ENCODE data around the gene TBC1D4. TPM values are rescaled to one million over a fixed set of nuclear protein-coding genes. Genes with fewer than 3 reads are reported as not detected.

Gene TBC1D4
- polyA plus RNA-seq, 4 donors: 16.2 to 62.7 (median 56.0) TPM

GRCh38 chr13:75489502-75490263 lies 7.7 kb upstream of the TBC1D4 start:
- no peak for DNase-seq (ENCODE audit: low read depth in 4 of 4, low spot score in 3 of 4)

GRCh38 chr13:75486146-75487062 lies 4.4 kb upstream of the TBC1D4 start:
- no peak for DNase-seq (ENCODE audit: low read depth in 4 of 4, low spot score in 3 of 4)

DNA sequence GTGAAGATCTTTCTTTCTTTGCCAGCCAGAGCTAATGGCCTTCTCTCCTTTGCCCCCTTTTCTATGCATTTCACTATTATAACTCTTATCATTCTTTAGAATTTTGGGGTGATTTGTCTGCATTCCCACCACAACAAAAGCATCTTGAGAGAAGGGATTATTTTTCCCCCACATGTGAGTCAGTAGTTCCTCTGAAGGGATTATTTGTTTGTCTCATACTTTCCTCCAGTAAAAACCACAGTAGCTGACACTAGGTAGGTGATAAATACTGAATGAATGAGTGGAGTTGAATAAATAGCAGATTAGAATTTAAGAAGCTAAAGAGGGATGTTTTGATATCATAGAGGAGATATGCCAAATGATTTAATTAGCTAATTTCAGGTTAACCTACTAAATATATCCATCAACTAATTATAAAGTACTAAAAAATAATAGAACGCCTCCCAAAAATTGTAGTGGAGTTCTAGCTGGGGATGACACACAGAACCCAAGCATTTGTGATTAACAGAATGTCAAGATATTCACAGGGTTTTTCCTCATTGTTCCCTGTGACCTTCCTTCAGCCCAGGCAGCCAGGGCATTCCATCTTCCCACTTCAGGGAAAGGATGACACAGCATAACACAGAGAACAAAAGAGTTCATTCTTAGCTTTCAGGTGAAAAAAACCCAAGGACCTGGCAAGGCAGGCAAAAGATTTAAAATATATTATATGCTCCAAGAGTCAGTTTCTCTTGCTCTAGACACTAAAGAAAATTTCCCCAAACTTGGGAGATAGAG lies 3.5 kb upstream of the TBC1D4 start:
- DNase-seq (ENCODE audit: low read depth in 4 of 4, low spot score in 3 of 4): no peak

DNA sequence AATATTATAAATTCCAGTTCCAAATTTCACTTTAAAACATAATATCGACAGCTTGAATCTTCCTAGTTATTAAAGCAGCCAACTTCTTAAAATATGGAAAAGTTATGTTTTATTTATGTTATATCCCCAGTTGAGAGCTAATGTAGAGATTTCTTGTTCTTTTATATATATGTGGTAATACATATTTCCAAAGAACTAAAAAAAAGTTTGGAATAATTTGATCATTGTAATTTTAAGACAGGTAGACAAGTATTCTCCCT lies 781 bp upstream of the TBC1D4 start:
- DNase-seq (ENCODE audit: low read depth in 4 of 4, low spot score in 3 of 4): no peak

GRCh38 chr13:75481176-75482069 lies 546 bp downstream of the TBC1D4 start:
- DNase-seq (ENCODE audit: low read depth in 4 of 4, low spot score in 3 of 4): peak in 3 of 4 donors; percentile 14 to 33 (median 23)

- DNase-seq (ENCODE audit: low read depth in 4 of 4, low spot score in 3 of 4): peak in 3 of 4 donors; percentile 56 to 69 (median 61)
Observed at GRCh38 chr13:75480671-75481175, 1.2 kb downstream of the TBC1D4 start.

GRCh38 chr13:75479102-75479740 lies 2.7 kb downstream of the TBC1D4 start:
- DNase-seq (ENCODE audit: low read depth in 4 of 4, low spot score in 3 of 4): no peak

GRCh38 chr13:75478659-75479058 lies 3.3 kb downstream of the TBC1D4 start:
- DNase-seq (ENCODE audit: low read depth in 4 of 4, low spot score in 3 of 4): no peak

GRCh38 chr13:75474956-75475355 lies 7.0 kb downstream of the TBC1D4 start:
- DNase-seq (ENCODE audit: low read depth in 4 of 4, low spot score in 3 of 4): no peak

DNA sequence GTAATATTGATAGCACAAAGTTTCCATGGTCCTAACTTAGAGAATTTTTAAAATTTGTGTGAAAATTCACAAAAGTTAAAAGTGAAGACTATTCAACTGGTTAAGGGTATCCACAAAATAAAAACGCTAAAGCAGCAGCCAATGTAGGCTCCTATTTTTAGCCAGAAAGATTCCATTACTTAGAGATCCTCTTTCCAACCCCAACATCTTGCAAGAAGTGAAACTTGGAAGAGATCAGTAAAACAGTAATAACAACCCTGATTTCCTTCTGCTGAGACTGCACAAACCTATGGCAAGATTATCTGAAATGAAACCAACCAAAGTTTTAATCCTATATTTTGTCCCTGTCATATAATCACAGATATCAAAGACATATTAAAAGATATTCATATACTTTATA lies 8.5 kb downstream of the TBC1D4 start:
- DNase-seq (ENCODE audit: low read depth in 4 of 4, low spot score in 3 of 4): no peak

- no peak for DNase-seq (ENCODE audit: low read depth in 4 of 4, low spot score in 3 of 4)
Observed at GRCh38 chr13:75470676-75471075, 11.3 kb downstream of the TBC1D4 start.

GRCh38 chr13:75469047-75469446 lies 12.9 kb downstream of the TBC1D4 start:
- DNase-seq (ENCODE audit: low read depth in 4 of 4, low spot score in 3 of 4): no peak

DNA sequence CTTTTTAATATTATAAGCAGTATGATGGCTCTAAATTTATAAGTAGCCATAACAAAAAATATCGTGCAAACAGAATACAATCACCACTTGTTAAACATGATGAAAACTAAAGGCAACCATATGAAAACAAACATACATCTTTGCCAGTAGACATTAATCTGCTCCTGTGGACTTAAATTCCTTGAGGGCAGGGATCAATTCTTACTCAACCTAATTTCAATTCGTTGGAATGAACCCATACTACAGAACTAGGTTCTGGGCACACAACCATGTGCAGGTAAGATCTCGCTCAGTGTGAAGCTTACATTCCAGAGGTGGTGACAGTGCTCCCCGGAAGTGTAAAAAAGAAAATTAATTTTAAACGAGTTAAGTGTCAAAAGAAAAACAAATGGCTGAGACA lies 13.4 kb downstream of the TBC1D4 start:
- DNase-seq (ENCODE audit: low read depth in 4 of 4, low spot score in 3 of 4): no peak

DNA sequence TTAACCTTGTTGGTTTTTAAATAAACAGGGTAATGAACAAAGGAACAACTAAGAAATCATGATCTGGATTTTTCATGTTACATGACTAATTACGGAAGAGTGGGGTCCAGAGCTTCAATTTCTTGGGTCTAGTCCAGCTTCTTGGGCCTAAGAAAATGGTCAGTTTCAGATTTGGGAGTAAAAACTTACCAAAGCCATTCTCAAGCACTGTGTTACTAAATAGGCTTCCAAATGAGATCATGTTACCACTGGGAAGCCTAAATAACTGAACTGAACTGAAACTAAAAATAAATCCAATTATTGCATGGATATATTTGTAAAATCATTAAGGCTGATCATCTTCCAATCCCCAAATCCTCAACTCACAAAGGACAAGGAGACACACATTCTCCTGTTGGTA lies 13.9 kb downstream of the TBC1D4 start:
- DNase-seq (ENCODE audit: low read depth in 4 of 4, low spot score in 3 of 4): no peak

GRCh38 chr13:75467040-75467728 lies 14.8 kb downstream of the TBC1D4 start:
- DNase-seq (ENCODE audit: low read depth in 4 of 4, low spot score in 3 of 4): no peak

- no peak for DNase-seq (ENCODE audit: low read depth in 4 of 4, low spot score in 3 of 4)
Observed at GRCh38 chr13:75465236-75465635, 16.7 kb downstream of the TBC1D4 start.

DNA sequence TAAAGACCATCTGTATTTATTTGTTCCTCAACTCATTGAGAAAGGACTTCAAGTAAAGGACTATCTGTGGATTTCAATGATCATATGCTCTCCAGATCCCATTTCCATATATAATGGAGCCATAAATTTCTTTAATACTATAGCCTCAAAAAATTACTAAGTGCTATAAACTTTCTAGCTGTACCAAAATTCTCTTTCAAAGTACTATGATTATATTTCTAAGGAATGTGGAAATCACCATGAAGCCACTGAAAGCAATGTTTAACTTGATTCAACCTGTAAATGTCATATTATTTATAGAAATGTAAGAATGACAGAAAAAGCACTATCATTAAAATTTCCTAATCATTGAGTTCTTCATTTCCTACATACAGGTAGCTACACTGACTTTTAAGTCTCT lies 20.7 kb downstream of the TBC1D4 start:
- no peak for DNase-seq (ENCODE audit: low read depth in 4 of 4, low spot score in 3 of 4)

DNA sequence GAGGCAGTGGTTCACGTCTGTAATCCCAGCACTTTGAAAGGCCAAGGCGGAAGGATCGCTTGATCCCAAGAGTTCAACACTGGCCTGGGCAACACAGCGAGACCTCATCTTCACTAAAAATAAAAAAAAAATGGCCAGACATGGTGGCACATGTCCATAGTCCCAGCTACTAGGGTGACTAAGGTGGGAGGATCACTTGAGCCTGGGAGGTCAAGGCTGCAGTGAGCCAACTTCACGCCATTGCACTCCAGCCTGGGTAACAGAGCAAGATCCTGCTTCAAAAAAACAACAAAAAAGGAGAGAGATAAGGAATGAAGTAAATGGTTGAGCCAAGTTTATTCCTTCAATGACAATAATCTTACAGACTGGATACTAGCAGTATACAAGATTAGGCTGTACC lies 21.3 kb downstream of the TBC1D4 start:
- DNase-seq (ENCODE audit: low read depth in 4 of 4, low spot score in 3 of 4): no peak

Measured in left renal pelvis (tissue), 4 donors.